Measurements from ENCODE around the gene NRIP1. TPM values are rescaled to one million over a fixed set of nuclear protein-coding genes. Genes with fewer than 3 reads are reported as not detected.
A peak's percentile ranks its signal among the peaks of the same experiment; 100 is the strongest.

The NRIP1 gene
- total RNA-seq, 4 donors from 2014 or later = 38.5 to 63.7 (median 55.6) TPM

GRCh38 chr21:14955936-14956520 lies 108.8 kb downstream of the NRIP1 start:
- Histone ChIP-seq H3K9me3 (no peaks in the 10 kb centered on the region), H3K27me3 (no peaks in the 10 kb centered on the region), H3K27ac (no peak overlapping the region), H3K4me3 (no peak overlapping the region), H3K4me1 (no peaks in the 10 kb centered on the region), H3K36me3 (no peaks in the 10 kb centered on the region)
- TF ChIP-seq CTCF (IDR thresholded peaks at IDR 0.05) = no peak
- TF ChIP-seq POLR2AphosphoS5 (IDR thresholded peaks at IDR 0.05) = no peak
- TF ChIP-seq EP300 (IDR thresholded peaks at IDR 0.05; ENCODE audit: low read depth) = no peak
- no peak for TF ChIP-seq POLR2A (IDR thresholded peaks at IDR 0.05)
- intact Hi-C loops (cut with DNase I; ENCODE audit: low total_unique reads) (no loop called here), in situ Hi-C loops (cut with MboI; ENCODE audit: low pct_ligation_motif_present in 1 of 4, low pct_unique_long_range_greater_than_20kb in 1 of 4, low sequenced_read_pairs in 3 of 4) (no loop called here)
- DNase-seq = no peak
- 83 to 88% methylated on average over 5 to 6 of the region's 6 CpGs for WGBS, 2 donors (ENCODE audit: low coverage in 1 of 2)

- WGBS, 2 donors (ENCODE audit: low coverage in 1 of 2) = 87 to 95% methylated on average over 4 of the region's 4 CpGs
- TF ChIP-seq POLR2AphosphoS5 (IDR thresholded peaks at IDR 0.05) (no peak), POLR2A (IDR thresholded peaks at IDR 0.05) (no peak), EP300 (IDR thresholded peaks at IDR 0.05; ENCODE audit: low read depth) (no peak), CTCF (IDR thresholded peaks at IDR 0.05) (peak in 1 of 5 experiments; percentile 11)
- in situ Hi-C loops (cut with MboI; ENCODE audit: low pct_ligation_motif_present in 1 of 4, low pct_unique_long_range_greater_than_20kb in 1 of 4, low sequenced_read_pairs in 3 of 4) (no loop called here), intact Hi-C loops (cut with DNase I; ENCODE audit: low total_unique reads) (no loop called here)
- Histone ChIP-seq H3K27me3 (no peaks in the 10 kb centered on the region), H3K9me3 (no peaks in the 10 kb centered on the region), H3K36me3 (no peaks in the 10 kb centered on the region), H3K27ac (no peak overlapping the region), H3K4me1 (no peaks in the 10 kb centered on the region), H3K4me3 (no peak overlapping the region)
- DNase-seq = no peak
These were observed 111.9 kb downstream of the NRIP1 start for GRCh38 chr21:14952916-14953315.

- no peak overlapping the region for H3K27ac ChIP-seq
- intact Hi-C loops (cut with DNase I; ENCODE audit: low total_unique reads) = no loop called here
- in situ Hi-C loops (cut with MboI; ENCODE audit: low pct_ligation_motif_present in 1 of 4, low pct_unique_long_range_greater_than_20kb in 1 of 4, low sequenced_read_pairs in 3 of 4) = no loop called here
These were observed 115.2 kb downstream of the NRIP1 start for GRCh38 chr21:14949603-14950002.

GRCh38 chr21:14947613-14948160 lies 117.1 kb downstream of the NRIP1 start:
- Histone ChIP-seq H3K36me3 (no peaks in the 10 kb centered on the region), H3K27ac (no peak overlapping the region), H3K9me3 (no peaks in the 10 kb centered on the region), H3K27me3 (no peaks in the 10 kb centered on the region), H3K4me1 (peaks cover 0 to 5% (median 0%) of the 10 kb centered on the region in 4 donors), H3K4me3 (no peak overlapping the region)
- TF ChIP-seq POLR2AphosphoS5 (IDR thresholded peaks at IDR 0.05) (no peak), POLR2A (IDR thresholded peaks at IDR 0.05) (no peak), CTCF (IDR thresholded peaks at IDR 0.05) (no peak), EP300 (IDR thresholded peaks at IDR 0.05; ENCODE audit: low read depth) (no peak)
- intact Hi-C loops (cut with DNase I; ENCODE audit: low total_unique reads) (no loop called here), in situ Hi-C loops (cut with MboI; ENCODE audit: low pct_ligation_motif_present in 1 of 4, low pct_unique_long_range_greater_than_20kb in 1 of 4, low sequenced_read_pairs in 3 of 4) (no loop called here)
- WGBS, 2 donors (ENCODE audit: low coverage in 1 of 2) = 77% methylated on average over 5 of the region's 5 CpGs; no CpG with 5 or more reads in 1 of the 2 donors
- DNase-seq = no peak

More at GRCh38 chr21:14949603-14950002, 115.2 kb downstream of the NRIP1 start:
- H3K9me3 ChIP-seq = no peaks in the 10 kb centered on the region
- H3K4me1 ChIP-seq = peaks cover 0 to 5% (median 0%) of the 10 kb centered on the region in 4 donors
- H3K36me3 ChIP-seq = no peaks in the 10 kb centered on the region
- 78 to 86% methylated on average over 1 to 4 of the region's 4 CpGs for WGBS, 2 donors (ENCODE audit: low coverage in 1 of 2)
- TF ChIP-seq POLR2AphosphoS5 (IDR thresholded peaks at IDR 0.05) (no peak), CTCF (IDR thresholded peaks at IDR 0.05) (no peak), EP300 (IDR thresholded peaks at IDR 0.05; ENCODE audit: low read depth) (no peak), POLR2A (IDR thresholded peaks at IDR 0.05) (no peak)
- H3K27me3 ChIP-seq = no peaks in the 10 kb centered on the region
- H3K4me3 ChIP-seq = no peak overlapping the region
- DNase-seq = no peak

Measured in transverse colon (tissue), 4 donors.